ENCODE data around the gene KCNQ2.

DNA sequence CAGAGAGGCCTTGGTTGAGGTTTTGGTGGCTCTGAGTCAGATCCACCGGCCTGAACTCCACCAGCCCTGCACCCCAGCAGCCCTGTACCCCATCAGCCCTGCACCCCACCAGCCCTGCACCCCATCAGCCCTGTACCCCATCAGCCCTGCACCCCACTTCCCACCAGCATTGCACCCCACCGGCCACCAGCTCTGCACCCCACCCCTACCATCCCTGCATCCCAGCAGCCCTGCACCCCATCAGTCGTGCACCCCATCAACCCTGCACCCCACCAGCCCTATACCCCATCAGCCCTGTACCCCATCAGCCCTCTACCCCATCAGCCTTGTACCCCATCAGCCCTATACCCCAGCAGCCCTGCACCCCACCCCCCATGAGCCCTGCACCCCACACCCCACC is 97.0 kb downstream of the KCNQ2 start:
- TF ChIP-seq, protein P1, sequence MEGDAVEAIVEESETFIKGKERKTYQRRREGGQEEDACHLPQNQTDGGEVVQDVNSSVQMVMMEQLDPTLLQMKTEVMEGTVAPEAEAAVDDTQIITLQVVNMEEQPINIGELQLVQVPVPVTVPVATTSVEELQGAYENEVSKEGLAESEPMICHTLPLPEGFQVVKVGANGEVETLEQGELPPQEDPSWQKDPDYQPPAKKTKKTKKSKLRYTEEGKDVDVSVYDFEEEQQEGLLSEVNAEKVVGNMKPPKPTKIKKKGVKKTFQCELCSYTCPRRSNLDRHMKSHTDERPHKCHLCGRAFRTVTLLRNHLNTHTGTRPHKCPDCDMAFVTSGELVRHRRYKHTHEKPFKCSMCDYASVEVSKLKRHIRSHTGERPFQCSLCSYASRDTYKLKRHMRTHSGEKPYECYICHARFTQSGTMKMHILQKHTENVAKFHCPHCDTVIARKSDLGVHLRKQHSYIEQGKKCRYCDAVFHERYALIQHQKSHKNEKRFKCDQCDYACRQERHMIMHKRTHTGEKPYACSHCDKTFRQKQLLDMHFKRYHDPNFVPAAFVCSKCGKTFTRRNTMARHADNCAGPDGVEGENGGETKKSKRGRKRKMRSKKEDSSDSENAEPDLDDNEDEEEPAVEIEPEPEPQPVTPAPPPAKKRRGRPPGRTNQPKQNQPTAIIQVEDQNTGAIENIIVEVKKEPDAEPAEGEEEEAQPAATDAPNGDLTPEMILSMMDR (IDR thresholded peaks at IDR 0.05; ENCODE audit: low read length) = no peak
- no peak for TF ChIP-seq EZH2 (IDR thresholded peaks at IDR 0.05; ENCODE audit: borderline replicate concordance, low read length)
